Breast epithelium (tissue), 3 donors: ENCODE results near the gene PNPLA5.
"Not testable (repeated sequence)": the region's sequence is repeated elsewhere in the genome, so short reads cannot be mapped to it uniquely, and the experiment has no call there.

Experiments used
- CTCF ChIP-seq, 3 donors: fragments of 450-650 bp; IDR thresholded peaks; one replicate each; pipeline ENCODE4 v1.5.1; 2016 to 2017; ENCODE audit warnings: antibody characterized with exemption in 3 of 3, mild to moderate bottlenecking in 3 of 3, moderate library complexity in 3 of 3
- POLR2A ChIP-seq: fragments of 450-650 bp; IDR thresholded peaks from one replicate; pipeline ENCODE4 v1.6.1; 2016; ENCODE audit warnings: antibody characterized with exemption, mild to moderate bottlenecking, moderate library complexity
- POLR2AphosphoS5 ChIP-seq, 3 donors: sonication (generic); formaldehyde crosslinking; IDR thresholded peaks; one replicate each; pipeline ENCODE4 v1.6.1; 2017; ENCODE audit warnings: antibody characterized with exemption in 3 of 3

DNA sequence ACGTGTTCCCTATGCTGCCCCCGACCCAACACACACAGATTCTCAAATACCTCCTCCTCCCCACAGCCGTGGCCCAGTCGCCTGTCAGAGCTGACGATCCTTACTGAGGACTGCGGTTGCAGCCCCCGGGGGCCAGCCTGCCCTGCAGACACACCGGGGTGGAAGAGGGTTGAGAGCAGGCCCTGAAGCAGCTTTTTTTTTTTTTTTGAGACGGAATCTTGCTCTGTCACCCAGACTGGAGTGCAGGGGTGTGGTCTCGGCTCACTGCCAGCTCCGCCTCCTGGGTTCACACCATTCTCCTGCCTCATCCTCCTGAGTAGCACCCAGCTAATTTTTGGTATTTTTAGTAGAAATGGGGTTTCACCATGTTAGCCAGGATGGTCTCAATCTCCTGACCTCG lies 11.2 kb upstream of the PNPLA5 start:
- not testable (repeated sequence) for TF ChIP-seq CTCF (IDR thresholded peaks at IDR 0.05); POLR2A; POLR2AphosphoS5 (IDR thresholded peaks at IDR 0.05)
